Measurements from ENCODE around the gene GABBR2. TPM values are rescaled to one million over a fixed set of nuclear protein-coding genes. Genes with fewer than 3 reads are reported as not detected.

Gene GABBR2
- total RNA-seq, 1 experiment from 2014 or later, result 0.23 TPM

DNA sequence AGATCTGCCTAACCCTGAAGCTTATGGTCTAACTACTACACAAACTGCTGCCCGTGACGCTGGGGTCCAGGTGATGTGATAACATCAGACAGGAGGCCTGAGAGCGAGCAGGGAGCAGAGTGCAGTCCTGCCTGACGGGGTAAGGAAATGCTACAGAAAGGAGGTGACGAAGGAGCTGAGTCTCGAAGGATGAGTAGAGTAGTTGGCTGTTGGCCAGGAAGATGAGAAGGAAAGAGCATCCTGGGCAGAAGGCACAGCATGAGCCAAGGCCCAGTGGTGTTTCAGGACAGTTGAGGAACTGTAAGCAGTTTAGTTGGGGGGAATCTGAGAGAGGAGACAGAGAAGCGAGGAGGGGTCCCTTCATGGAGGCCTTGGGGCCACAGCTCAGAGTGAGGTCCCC, 317.3 kb downstream of the GABBR2 start:
- no peak for DNase-seq
- Mint-ChIP-seq H3K9me3 (ENCODE audit: unreplicated experiment) (peaks cover 15% of the 10 kb centered on the region), H3K4me3 (ENCODE audit: unreplicated experiment) (no peak overlapping the region), H3K27me3 (ENCODE audit: insufficient read depth, unreplicated experiment) (peaks cover 15% of the 10 kb centered on the region), H3K36me3 (ENCODE audit: insufficient read depth, unreplicated experiment) (no peaks in the 10 kb centered on the region), H3K4me1 (ENCODE audit: low read depth, unreplicated experiment) (no peaks in the 10 kb centered on the region), H3K27ac (ENCODE audit: unreplicated experiment) (no peak overlapping the region)
- intact Hi-C loops (cut with micrococcal nuclease; ENCODE audit: unreplicated experiment), result no loop called here
- no peaks in the 10 kb centered on the region for H3K4me1 ChIP-seq
- no peaks in the 10 kb centered on the region; the same call in 1 of the 2 replicates for H3K27me3 ChIP-seq (replicated peaks; ENCODE audit: control insufficient read depth, insufficient read depth, low read length)
- H3K9me3 ChIP-seq, result no peaks in the 10 kb centered on the region
- BruUV-seq (replicated peaks), result no TSS peak
- CTCF ChIA-PET, result no interaction called here
- H3K36me3 ChIP-seq (ENCODE audit: control insufficient read depth, insufficient read depth, low read length), result no peaks in the 10 kb centered on the region
- TF ChIP-seq, protein P1, sequence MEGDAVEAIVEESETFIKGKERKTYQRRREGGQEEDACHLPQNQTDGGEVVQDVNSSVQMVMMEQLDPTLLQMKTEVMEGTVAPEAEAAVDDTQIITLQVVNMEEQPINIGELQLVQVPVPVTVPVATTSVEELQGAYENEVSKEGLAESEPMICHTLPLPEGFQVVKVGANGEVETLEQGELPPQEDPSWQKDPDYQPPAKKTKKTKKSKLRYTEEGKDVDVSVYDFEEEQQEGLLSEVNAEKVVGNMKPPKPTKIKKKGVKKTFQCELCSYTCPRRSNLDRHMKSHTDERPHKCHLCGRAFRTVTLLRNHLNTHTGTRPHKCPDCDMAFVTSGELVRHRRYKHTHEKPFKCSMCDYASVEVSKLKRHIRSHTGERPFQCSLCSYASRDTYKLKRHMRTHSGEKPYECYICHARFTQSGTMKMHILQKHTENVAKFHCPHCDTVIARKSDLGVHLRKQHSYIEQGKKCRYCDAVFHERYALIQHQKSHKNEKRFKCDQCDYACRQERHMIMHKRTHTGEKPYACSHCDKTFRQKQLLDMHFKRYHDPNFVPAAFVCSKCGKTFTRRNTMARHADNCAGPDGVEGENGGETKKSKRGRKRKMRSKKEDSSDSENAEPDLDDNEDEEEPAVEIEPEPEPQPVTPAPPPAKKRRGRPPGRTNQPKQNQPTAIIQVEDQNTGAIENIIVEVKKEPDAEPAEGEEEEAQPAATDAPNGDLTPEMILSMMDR (IDR thresholded peaks at IDR 0.05; ENCODE audit: insufficient read depth in 1 of 2, low read depth in 1 of 2, low read length in 1 of 2, severe bottlenecking in 1 of 2, unreplicated experiment in 1 of 2), result no peak
- POLR2A ChIA-PET, result no interaction called here
- no peak overlapping the region for H3K4me3 ChIP-seq (ENCODE audit: low read depth, low read length)

DNA sequence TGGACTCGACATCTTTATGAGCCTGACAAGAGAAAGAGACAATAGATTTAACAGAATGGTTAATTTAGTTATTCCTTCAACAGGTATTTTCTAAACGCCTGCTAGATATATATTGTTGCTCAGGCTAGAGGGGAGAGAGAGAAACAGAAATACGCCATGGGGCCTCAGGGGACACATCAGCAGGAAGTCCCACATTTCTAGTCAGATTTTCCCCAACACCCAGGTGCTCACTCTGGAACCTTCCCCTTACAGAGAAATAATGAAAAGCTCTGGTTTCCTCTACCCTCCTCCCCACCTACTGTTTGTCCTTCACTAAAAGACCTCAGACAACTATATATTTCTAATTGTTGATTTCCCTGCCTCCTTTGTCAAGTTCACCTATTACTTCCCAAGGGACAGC, 323.0 kb downstream of the GABBR2 start:
- Mint-ChIP-seq H3K27ac (ENCODE audit: unreplicated experiment) (no peak overlapping the region), H3K9me3 (ENCODE audit: unreplicated experiment) (no peaks in the 10 kb centered on the region), H3K36me3 (ENCODE audit: insufficient read depth, unreplicated experiment) (no peaks in the 10 kb centered on the region), H3K27me3 (ENCODE audit: insufficient read depth, unreplicated experiment) (peaks cover 2% of the 10 kb centered on the region), H3K4me1 (ENCODE audit: low read depth, unreplicated experiment) (no peaks in the 10 kb centered on the region), H3K4me3 (ENCODE audit: unreplicated experiment) (no peak overlapping the region)
- ChIA-PET POLR2A (no interaction called here), CTCF (no interaction called here)
- no TSS peak for BruUV-seq (replicated peaks)
- Histone ChIP-seq H3K4me1 (no peaks in the 10 kb centered on the region; the same call in 1 of the 2 replicates), H3K36me3 (ENCODE audit: control insufficient read depth, insufficient read depth, low read length) (no peaks in the 10 kb centered on the region), H3K9me3 (no peaks in the 10 kb centered on the region), H3K27me3 (replicated peaks; ENCODE audit: control insufficient read depth, insufficient read depth, low read length) (no peaks in the 10 kb centered on the region), H3K4me3 (ENCODE audit: low read depth, low read length) (no peak overlapping the region)
- no peak for DNase-seq
- TF ChIP-seq, protein P1 (IDR thresholded peaks at IDR 0.05; ENCODE audit: insufficient read depth in 1 of 2, low read depth in 1 of 2, low read length in 1 of 2, severe bottlenecking in 1 of 2, unreplicated experiment in 1 of 2), result no peak
- intact Hi-C loops (cut with micrococcal nuclease; ENCODE audit: unreplicated experiment), result no loop called here

DNA sequence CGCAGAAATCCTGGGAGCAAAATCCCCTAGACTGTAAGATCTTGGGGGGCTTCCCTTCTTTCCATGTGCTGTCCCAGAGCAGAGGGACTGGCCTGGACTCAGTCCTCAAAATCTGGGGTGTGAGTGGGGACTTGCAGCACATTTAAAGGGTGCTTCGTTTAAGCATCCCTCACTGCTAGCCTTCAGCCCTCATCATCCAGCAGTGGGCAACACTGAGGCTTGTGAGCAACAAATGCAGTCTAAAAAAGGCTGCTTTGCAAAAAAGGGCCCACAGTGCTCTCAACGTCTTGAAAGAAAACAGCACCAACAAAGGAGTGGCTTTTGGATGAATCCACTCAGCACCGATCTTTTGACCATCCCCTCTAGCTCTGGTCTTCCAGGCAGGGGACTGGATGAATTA, 325.0 kb downstream of the GABBR2 start:
- ChIA-PET CTCF (no interaction called here), POLR2A (no interaction called here)
- Mint-ChIP-seq H3K4me1 (ENCODE audit: low read depth, unreplicated experiment) (no peaks in the 10 kb centered on the region), H3K36me3 (ENCODE audit: insufficient read depth, unreplicated experiment) (no peaks in the 10 kb centered on the region), H3K27me3 (ENCODE audit: insufficient read depth, unreplicated experiment) (peaks cover 2% of the 10 kb centered on the region), H3K4me3 (ENCODE audit: unreplicated experiment) (no peak overlapping the region), H3K27ac (ENCODE audit: unreplicated experiment) (no peak overlapping the region), H3K9me3 (ENCODE audit: unreplicated experiment) (no peaks in the 10 kb centered on the region)
- H3K4me3 ChIP-seq (ENCODE audit: low read depth, low read length), result no peak overlapping the region
- H3K36me3 ChIP-seq (ENCODE audit: control insufficient read depth, insufficient read depth, low read length), result no peaks in the 10 kb centered on the region
- BruUV-seq (replicated peaks), result no TSS peak
- H3K27me3 ChIP-seq (replicated peaks; ENCODE audit: control insufficient read depth, insufficient read depth, low read length), result no peaks in the 10 kb centered on the region
- TF ChIP-seq, protein P1 (IDR thresholded peaks at IDR 0.05; ENCODE audit: insufficient read depth in 1 of 2, low read depth in 1 of 2, low read length in 1 of 2, severe bottlenecking in 1 of 2, unreplicated experiment in 1 of 2), result peak in 1 of 2 experiments; percentile 12
- intact Hi-C loops (cut with micrococcal nuclease; ENCODE audit: unreplicated experiment), result no loop called here
- no peaks in the 10 kb centered on the region for H3K9me3 ChIP-seq
- H3K4me1 ChIP-seq, result peaks cover 8% of the 10 kb centered on the region
- no peak for DNase-seq

Measured in Caco-2 (cell line).